ENCODE results near the gene NUMB. TPM values are rescaled to one million over a fixed set of nuclear protein-coding genes. Genes with fewer than 3 reads are reported as not detected.

Gene NUMB
- total and polyA plus RNA-seq, 2 of the 13 experiments (the other 11 are each of a cell fraction or from before 2014, with no cell fraction given) = 20.3 to 71.1 TPM

GRCh38 chr14:73462048-73462715 lies 3.8 kb upstream of the NUMB start (continued):
- TF ChIP-seq ZNF589 (CRISPR knock-in tag; conservative IDR thresholded peaks at IDR 0.05) (no peak), ZNF879 (CRISPR knock-in tag; IDR thresholded peaks at IDR 0.05) (no peak), TSC22D2 (CRISPR knock-in tag; IDR thresholded peaks at IDR 0.05; ENCODE audit: borderline replicate concordance) (peak; percentile 46; the same call in 1 of the 2 replicates), RBFOX2 (IDR thresholded peaks at IDR 0.05; ENCODE audit: low read depth, low read length) (peak; percentile 73; the same call in 1 of the 2 replicates), ZNF142 (CRISPR knock-in tag; IDR thresholded peaks at IDR 0.05) (no peak), ZNF263 (CRISPR knock-in tag; IDR thresholded peaks at IDR 0.05) (no peak), ZNF234 (CRISPR knock-in tag; conservative IDR thresholded peaks at IDR 0.05) (no peak), BCL3 (CRISPR knock-in tag; IDR thresholded peaks at IDR 0.05) (peak; percentile 22; the same call in 1 of the 2 replicates), PHF5A (CRISPR knock-in tag; IDR thresholded peaks at IDR 0.05; ENCODE audit: low read depth, unreplicated experiment) (peak; percentile 76), THAP9 (CRISPR knock-in tag; IDR thresholded peaks at IDR 0.05; ENCODE audit: borderline replicate concordance) (no peak), SMARCE1 (IDR thresholded peaks at IDR 0.05; ENCODE audit: borderline replicate concordance) (no peak), ZNF605 (CRISPR knock-in tag; IDR thresholded peaks at IDR 0.05) (peak; percentile 96), ZNF3 (CRISPR knock-in tag; IDR thresholded peaks at IDR 0.05) (no peak), PBX3 (CRISPR knock-in tag; IDR thresholded peaks at IDR 0.05; ENCODE audit: borderline replicate concordance) (no peak), PAX8 (CRISPR knock-in tag; IDR thresholded peaks at IDR 0.05; ENCODE audit: borderline replicate concordance) (peak; percentile 36; the same call in 1 of the 2 replicates), ZNF619 (CRISPR knock-in tag; IDR thresholded peaks at IDR 0.05) (no peak), KLF12 (CRISPR knock-in tag; IDR thresholded peaks at IDR 0.05; ENCODE audit: borderline replicate concordance) (peak; percentile 66; the same call in 1 of the 2 replicates), ZNF816 (CRISPR knock-in tag; IDR thresholded peaks at IDR 0.05; ENCODE audit: borderline replicate concordance) (peak; percentile 11; the same call in 1 of the 2 replicates), ZNF446 (CRISPR knock-in tag; IDR thresholded peaks at IDR 0.05) (peak; percentile 39; the same call in 1 of the 2 replicates)
